CD4-positive, alpha-beta T cell treated with Interleukin-15 for 1 hour (primary cell): ENCODE results near the gene REM1.

Experiments
- DNase-seq: peaks from one replicate; pipeline ENCODE4 v3.0.0-alpha.2; 2020

Gene REM1

GRCh38 chr20:31485450-31486339 is 10.6 kb downstream of the REM1 start:
- no peak for DNase-seq

DNA sequence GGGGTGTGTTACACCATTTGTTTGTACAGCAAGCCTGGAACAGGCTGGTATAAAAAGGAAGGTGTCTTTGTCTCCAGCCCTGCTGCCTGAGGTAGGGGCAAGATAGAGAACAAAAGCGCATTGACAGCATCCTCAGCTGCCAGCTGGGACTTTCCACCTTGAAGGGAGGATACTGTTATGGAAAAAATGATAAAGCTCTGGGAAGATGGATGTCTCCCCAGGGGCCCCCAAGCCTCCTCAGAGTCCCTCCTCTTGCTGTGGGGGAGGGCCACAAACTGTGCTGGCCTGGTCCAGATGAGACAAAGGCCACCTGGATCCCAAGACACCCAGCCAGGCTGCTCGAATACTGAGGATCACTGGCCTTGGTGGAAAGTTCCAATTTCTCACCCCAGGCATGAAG is 13.0 kb downstream of the REM1 start:
- no peak for DNase-seq

GRCh38 chr20:31489152-31489551 is 14.1 kb downstream of the REM1 start:
- no peak for DNase-seq

GRCh38 chr20:31490752-31491151 is 15.7 kb downstream of the REM1 start:
- DNase-seq: no peak

DNA sequence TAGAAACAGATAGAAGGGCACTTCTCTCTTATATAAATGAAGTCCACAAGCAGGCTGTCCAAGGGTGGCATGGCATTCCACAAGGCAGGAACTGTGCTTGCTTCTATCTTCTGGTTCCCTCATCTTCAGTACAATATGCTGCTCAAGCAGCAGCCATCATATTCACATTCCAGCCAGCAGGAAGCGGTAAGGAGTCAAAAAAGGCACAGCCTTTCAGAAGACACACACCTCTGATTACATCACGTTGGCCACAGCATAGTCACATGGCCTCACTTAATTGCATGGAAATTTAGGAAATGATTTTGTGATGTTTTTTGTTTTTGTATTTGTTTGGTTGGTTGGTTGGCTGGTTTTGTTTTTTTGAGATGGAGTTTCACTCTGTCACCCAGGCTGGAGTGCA is 19.0 kb downstream of the REM1 start:
- no peak for DNase-seq

DNA sequence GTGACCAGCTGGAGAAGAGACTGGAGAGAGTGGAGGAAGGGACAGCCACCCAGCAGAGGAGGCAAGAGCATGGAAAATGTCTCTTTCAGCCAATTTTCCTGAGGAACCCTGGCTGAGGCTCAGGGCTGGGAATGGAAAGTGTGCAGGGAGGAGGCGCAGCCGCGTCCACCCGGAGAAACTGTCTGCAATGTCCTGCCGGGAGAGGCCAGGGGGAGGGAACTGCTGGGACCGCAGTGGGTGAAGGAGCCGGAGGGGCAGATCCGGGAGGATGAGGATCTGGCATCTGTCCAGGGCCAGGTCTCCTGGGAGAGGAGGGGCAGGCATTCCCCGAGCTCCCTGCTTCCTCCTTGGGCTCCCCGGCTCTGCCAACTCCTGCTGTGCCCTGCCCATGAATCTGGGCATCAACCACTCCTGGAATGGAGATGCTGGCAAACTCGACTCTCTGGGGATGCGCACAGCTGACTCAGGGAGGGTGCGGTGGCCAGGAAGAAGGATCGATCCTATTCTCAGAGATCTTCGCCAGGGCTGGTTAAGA is 21.7 kb downstream of the REM1 start:
- no peak for DNase-seq

DNA sequence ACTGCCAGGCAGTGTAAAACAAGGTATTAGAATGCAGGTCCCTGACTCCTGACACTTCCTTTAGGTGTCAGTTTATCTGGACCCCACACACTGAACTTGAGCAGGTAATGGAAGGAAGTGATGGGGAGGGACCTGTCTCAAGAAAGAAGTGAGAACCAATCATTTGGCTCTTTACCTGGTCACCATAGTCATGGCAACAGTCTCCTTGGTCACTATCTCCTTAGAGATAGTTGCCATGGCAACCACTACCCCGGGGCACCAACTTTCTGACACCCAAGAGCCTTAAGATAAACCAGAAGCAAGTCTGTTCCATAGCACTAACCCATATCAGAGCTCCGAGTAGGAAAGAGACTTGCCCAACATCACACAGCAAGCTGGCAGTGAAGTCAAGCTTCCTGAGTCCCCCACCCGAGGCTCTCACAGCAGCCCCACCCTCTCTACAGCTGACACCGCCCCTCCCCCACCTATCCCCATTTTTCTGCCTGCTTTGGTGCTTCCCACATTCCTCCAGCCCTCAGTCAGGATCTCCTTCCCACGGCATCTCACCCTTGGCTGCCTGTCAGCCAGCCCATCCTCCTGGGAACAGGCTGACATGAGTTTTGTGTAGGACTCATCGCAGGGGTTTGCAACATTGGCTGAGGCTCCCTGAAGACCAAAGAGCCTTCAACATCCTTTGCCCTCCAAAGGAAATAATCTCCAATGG is 22.9 kb downstream of the REM1 start:
- peak; percentile 2 for DNase-seq

DNA sequence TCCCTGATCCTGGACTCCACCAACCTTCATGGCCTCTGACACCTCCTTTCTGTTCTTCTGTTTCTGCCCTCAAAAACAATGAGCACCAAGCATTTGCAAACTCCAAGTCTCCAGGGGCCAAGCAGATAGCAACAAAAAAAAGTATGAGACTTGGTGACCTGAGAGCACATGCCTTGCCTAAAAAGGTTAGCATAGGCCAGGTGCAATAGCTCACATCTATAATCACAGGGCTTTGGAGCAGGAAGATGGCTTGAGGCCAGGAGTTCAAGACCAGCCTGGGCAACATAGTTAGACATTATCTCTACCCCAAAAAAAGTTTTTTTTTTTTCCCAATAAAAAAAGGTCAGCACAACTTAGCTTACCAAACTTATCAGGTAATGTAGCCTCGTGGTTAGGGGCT is 25.4 kb downstream of the REM1 start:
- DNase-seq: no peak

DNA sequence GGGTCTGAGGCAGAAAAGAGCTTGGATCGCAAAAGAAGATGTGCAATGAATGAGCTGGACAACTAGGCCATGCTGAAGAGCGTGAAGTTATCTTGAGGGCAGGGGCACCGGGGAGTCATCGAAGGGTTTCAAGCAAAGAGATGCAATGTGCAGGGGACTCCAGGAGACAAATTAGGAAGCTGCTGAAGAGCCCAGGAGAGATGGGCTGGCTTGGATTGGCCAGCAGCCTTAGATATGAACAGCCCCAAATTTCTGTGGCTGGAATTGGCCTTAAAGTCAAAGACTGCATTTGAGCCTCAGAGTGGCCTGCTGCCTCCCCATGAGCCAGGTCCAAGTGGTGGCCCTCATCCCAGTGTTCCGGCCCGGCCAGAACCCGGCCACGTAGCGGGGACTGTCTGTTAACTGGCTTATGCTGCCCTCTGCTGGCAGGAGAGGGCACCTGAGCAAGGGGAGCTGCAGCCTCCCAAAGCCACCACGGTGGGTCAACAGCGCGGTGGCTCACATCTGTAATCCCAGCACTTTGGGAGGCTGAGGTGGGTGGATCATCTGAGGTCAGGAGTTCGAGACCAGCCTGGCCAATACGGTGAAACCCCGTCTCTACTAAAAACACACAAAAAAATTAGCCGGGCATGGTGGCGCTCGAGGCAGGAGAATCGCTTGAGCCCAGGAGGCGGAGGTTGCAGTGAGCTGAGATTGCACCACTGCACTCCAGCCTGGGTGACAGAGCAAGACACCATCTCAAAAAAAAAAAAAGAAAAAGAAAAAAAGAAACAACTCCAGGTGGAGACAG is 28.0 kb downstream of the REM1 start:
- DNase-seq: peak; percentile 67

DNA sequence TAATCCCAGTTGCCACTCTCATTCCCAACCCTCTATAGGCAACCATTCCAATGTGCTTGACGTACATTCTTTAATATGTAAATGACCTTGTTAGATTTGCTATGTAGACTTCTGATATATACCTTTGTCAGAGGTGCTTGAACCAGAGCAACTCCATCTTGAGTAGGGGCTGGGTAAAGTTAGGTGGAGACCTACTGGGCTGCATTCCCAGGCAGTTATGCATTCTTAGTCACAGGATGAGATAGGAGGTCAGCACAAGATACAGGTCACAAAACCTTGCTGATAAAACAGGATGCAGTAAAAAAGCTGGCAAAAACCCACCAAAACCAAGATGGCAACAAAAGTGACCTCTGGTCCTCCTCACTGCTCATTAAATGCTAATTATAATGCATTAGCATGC is 30.8 kb downstream of the REM1 start:
- DNase-seq: no peak

- no peak for DNase-seq
Observed at GRCh38 chr20:31508517-31509244, 33.6 kb downstream of the REM1 start.

DNA sequence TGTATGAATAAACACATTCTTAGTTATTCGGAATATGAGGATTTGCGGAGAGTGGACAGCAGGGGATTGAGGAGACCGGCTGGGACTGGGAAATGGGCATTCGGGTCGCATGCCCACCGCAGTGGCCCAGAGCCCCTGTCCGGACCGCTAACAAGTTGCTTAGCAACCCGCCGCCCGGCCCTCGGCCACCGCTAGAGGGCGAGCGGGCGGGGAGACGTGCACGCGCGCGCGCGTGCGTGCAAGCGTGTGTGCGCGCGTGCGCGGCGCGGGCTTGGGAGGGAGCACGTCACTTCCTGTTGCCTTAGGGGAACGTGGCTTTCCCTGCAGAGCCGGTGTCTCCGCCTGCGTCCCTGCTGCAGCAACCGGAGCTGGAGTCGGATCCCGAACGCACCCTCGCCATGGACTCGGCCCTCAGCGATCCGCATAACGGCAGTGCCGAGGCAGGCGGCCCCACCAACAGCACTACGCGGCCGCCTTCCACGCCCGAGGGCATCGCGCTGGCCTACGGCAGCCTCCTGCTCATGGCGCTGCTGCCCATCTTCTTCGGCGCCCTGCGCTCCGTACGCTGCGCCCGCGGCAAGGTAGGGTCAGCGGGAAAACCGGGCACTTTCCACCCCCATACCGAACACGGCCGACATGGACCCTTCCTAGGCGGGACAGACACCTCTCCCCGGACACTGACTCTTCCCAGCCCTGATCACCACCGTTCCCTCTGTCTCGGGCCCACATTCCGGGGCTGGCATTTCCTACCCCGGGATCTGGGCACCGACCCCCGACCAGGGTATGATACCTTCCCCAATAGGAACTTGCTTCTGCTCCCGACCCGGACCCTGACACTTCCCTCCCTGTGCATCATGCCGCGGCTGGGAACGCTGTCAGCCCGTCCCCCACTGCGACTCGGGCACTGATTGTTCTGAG is 39.3 kb downstream of the REM1 start, which contains the start of gene HM13:
Gene HM13, plus strand, starts transcription at position 289 of the 918 bp plus-strand sequence. Its CDS starts 110 bp downstream, at position 399.
- DNase-seq: peak; percentile 88

GRCh38 chr20:31515072-31515774 is 40.1 kb downstream of the REM1 start:
- no peak for DNase-seq

DNA sequence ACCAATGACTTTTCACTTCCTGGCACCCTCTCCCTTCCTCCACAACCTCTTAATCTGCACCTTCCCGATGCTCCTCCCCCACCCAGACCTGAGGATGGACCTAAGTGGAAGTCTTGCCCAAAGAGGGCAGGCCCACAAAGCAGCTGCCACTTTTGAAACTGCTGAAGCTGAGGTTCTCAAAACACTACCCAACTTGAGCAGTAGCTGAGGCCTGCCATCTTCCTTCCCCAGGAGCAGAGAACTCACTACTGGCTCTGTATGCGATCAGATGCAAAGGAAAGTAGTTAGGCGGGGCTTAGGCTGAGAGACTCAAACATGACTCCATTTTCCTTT is 40.7 kb downstream of the REM1 start:
- DNase-seq: no peak

GRCh38 chr20:31516166-31516565 is 41.1 kb downstream of the REM1 start:
- no peak for DNase-seq

- no peak for DNase-seq
Observed at GRCh38 chr20:31516651-31517050, 41.6 kb downstream of the REM1 start.

DNA sequence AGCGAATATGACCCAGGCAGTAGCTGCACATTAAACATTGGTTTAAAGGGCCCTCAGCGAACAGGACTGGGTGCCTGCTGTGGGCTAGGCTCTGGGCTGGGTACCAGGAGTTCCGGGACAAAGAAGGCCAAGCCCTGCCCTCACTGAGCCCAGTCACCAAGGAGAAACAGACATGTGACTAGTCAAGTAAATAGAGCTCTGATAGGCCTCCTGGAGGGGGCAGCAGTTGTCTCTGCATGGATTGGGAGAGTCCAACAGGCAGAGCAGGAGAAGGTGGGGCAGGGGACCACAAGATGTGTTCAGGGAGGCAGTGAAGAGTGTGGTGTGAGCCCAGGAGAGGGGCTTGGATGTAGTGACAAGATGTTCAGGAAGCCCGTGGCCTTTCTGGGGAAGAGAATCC is 42.3 kb downstream of the REM1 start:
- no peak for DNase-seq

DNA sequence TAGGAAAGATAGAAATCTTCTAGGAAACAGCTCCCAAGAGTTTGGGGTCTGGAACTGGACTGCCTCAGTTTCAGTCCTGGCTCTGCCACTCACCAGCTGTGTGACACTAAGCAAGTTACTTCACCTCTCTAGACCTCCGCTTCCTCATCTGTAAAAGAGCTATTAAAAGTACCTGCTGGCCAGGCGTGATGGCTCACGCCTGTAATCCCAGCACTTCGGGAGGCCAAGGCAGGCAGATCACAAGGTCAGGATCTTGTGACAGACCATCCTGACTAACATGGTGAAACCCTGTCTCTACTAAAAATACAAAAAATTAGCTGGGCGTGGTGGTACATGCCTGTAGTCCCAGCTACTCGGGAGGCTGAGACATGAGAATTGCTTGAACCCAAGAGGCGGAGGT is 46.2 kb downstream of the REM1 start:
- DNase-seq: peak; percentile 41

- DNase-seq: no peak
Observed at GRCh38 chr20:31522731-31523130, 47.6 kb downstream of the REM1 start.
